HepG2 (cell line): ENCODE data around the gene C22orf39. TPM values are rescaled to one million over a fixed set of nuclear protein-coding genes. Genes with fewer than 3 reads are reported as not detected.

Experiments used
- ARID2 ChIP-seq: sonication (generic); formaldehyde crosslinking; IDR thresholded peaks from 2 replicates; pipeline ENCODE4 v1.8.1; 2022; ENCODE audit warnings: mild to moderate bottlenecking, missing genetic modification reagents, borderline replicate concordance
- ARNTL ChIP-seq: sonication (generic); formaldehyde crosslinking; IDR thresholded peaks from 2 replicates; pipeline ENCODE4 v1.4.0; 2020; ENCODE audit warnings: mild to moderate bottlenecking, missing genetic modification reagents
- EEA1 ChIP-seq: sonication (generic); formaldehyde crosslinking; IDR thresholded peaks from 2 replicates; pipeline ENCODE4 v1.5.1; 2020; ENCODE audit warnings: mild to moderate bottlenecking, missing genetic modification reagents, borderline replicate concordance
- FLYWCH1 ChIP-seq: sonication (generic); formaldehyde crosslinking; IDR thresholded peaks from 2 replicates; pipeline ENCODE4 v1.8.1; 2023; ENCODE audit warnings: mild to moderate bottlenecking, missing genetic modification reagents
- FOXP1 ChIP-seq, 2 experiments: fragments of 450-650 bp in 1 of 2; IDR thresholded peaks; 2 replicates each; pipeline ENCODE4 v1.6.1; 2017 to 2018; ENCODE audit warnings: antibody characterized with exemption in 1 of 2
- GATAD2A ChIP-seq: IDR thresholded peaks from 2 replicates; pipeline ENCODE4 v1.6.1; 2016
- KAT7 ChIP-seq: IDR thresholded peaks from 2 replicates; pipeline ENCODE4 v1.6.1; 2018; ENCODE audit warnings: borderline replicate concordance, missing compliant biosample characterization
- MEIS2 ChIP-seq: sonication (generic); formaldehyde crosslinking; IDR thresholded peaks from 2 replicates; pipeline ENCODE4 v1.9.0; 2021; ENCODE audit warnings: mild to moderate bottlenecking, missing genetic modification reagents
- PRMT3 ChIP-seq: sonication (generic); formaldehyde crosslinking; IDR thresholded peaks from 2 replicates; pipeline ENCODE4 v1.8.1; 2022; ENCODE audit warnings: low read depth, mild to moderate bottlenecking, moderate library complexity, missing genetic modification reagents, borderline replicate concordance
- SP1 ChIP-seq, 2 experiments: fragments of 450-650 bp in 1 of 2; sonication (generic) in 1 of 2; formaldehyde crosslinking in 1 of 2; IDR thresholded peaks; 2 replicates each; pipeline versions ENCODE4 v1.4.0 to v1.6.1; 2016 to 2020; ENCODE audit warnings: missing genetic modification reagents in 1 of 2
- TBX3 ChIP-seq: fragments of 450-650 bp; IDR thresholded peaks from 2 replicates; pipeline ENCODE4 v1.6.1; 2017; ENCODE audit warnings: antibody characterized with exemption, mild to moderate bottlenecking, inconsistent platforms, borderline replicate concordance
- TRAFD1 ChIP-seq: sonication (generic); formaldehyde crosslinking; IDR thresholded peaks from 2 replicates; pipeline ENCODE4 v1.5.1; 2020; ENCODE audit warnings: missing genetic modification reagents, mild to moderate bottlenecking, borderline replicate concordance
- U2AF1 ChIP-seq: fragments of 200-400 bp; formaldehyde crosslinking; optimal IDR thresholded peaks from 2 replicates; pipeline ENCODE3; 2017; ENCODE audit warnings: mild to moderate bottlenecking, low read depth, low read length
- ZNF446 ChIP-seq: sonication (generic); formaldehyde crosslinking; IDR thresholded peaks from 2 replicates; pipeline ENCODE4 v1.5.0; 2020; ENCODE audit warnings: mild to moderate bottlenecking, missing genetic modification reagents
- ZNF660 ChIP-seq: sonication (generic); formaldehyde crosslinking; IDR thresholded peaks from 2 replicates; pipeline ENCODE4 v1.5.1; 2020; ENCODE audit warnings: mild to moderate bottlenecking, low read depth, missing genetic modification reagents, borderline replicate concordance
- ZNF713 ChIP-seq: sonication (generic); formaldehyde crosslinking; IDR thresholded peaks from 2 replicates; pipeline ENCODE4 v1.4.0; 2020; ENCODE audit warnings: mild to moderate bottlenecking, missing genetic modification reagents
- polyA plus RNA-seq, 8 experiments: library from polyadenylated mRNA; depleted of rRNA in 3 of 8; stranded (reverse) in 7 of 8; unstranded in 1 of 8; fragments of >200 nt; fragmentation: Illumina TruSeq in 4 of 8; extraction: Trizol in 4 of 8; gene quantifications; 2 replicates each; pipeline versions ENCODE4 v1.2.1 to v1.2.3, GENCODE V29; 2011 to 2016; ENCODE audit warnings: low read depth in 4 of 8, missing spikeins in 1 of 8, mixed read lengths in 1 of 8; ENCODE audit not compliant: insufficient read depth in 1 of 8
- total RNA-seq, 5 experiments: library from RNA; depleted of rRNA; stranded (reverse); fragments of >200 nt; fragmentation: Illumina TruSeq; extraction: Trizol; gene quantifications; 2 replicates each; pipeline ENCODE4 v1.2.3, GENCODE V29; 2016; ENCODE audit warnings: low read depth in 1 of 5
- TF ChIP-seq, protein P1 (sequence below): sonication (generic); formaldehyde crosslinking; IDR thresholded peaks from 2 replicates; pipeline ENCODE4 v1.8.1; 2023; ENCODE audit warnings: mild to moderate bottlenecking, missing genetic modification reagents, borderline replicate concordance
- TF ChIP-seq, protein P2 (sequence below): sonication (generic); formaldehyde crosslinking; IDR thresholded peaks from 2 replicates; pipeline ENCODE4 v1.4.0; 2020; ENCODE audit warnings: missing genetic modification reagents
- TF ChIP-seq, protein P3 (sequence below): sonication (generic); formaldehyde crosslinking; IDR thresholded peaks from 2 replicates; pipeline ENCODE4 v1.5.1; 2020; ENCODE audit warnings: mild to moderate bottlenecking, missing genetic modification reagents, borderline replicate concordance

The C22orf39 gene
- total and polyA plus RNA-seq, 2 of the 13 experiments (the other 11 are each of a cell fraction or from before 2014, with no cell fraction given) = 23.4 to 26.4 TPM

DNA sequence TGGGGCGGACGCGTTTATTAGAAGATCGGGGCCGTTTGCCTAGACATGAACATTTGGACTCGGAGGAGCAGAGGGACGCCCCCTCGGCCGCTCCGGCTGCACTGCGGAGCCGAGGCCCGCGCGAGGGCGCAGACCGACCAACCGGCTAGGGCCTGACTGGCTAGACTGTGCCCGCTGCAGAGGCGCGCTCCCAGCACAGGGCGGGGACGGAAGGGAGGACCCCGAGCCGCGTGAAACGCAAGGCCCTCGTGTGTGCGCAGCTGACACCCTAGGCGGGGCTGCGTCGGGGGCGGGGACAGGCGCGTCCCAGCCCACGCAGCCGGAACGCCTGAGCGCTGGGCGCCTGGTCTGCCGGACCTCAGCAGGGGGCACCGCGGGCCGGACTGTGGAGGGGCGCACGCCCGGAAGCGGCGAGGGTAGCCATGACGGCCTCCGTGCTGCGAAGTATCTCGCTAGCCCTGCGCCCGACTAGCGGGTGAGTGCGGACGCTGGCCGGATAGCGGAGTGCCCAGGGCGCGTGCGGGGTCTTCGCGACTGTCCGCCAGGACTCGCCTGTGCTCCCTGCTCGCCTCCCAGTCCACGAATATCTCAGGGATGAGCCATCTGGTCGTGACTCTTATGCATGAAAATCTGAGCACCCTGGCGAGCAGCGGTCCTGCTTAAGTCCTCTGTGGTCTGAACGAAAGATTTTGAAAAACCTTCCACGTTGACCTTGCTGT is 15.2 kb downstream of the C22orf39 start, which contains the start of gene MRPL40 (continued):
- TF ChIP-seq ZNF713 (CRISPR knock-in tag) (no peak), MEIS2 (peak; percentile 92), GATAD2A (CRISPR knock-in tag) (peak; percentile 73), ZNF446 (CRISPR knock-in tag) (no peak), EEA1 (peak; percentile 94; the same call in 1 of the 2 replicates), FOXP1 (IDR thresholded peaks at IDR 0.05) (no peak), FOXP1 (CRISPR knock-in tag; IDR thresholded peaks at IDR 0.05) (peak; percentile 54), TBX3 (peak; percentile 71; the same call in 1 of the 2 replicates), U2AF1 (peak; percentile 88), SP1 (IDR thresholded peaks at IDR 0.05) (no peak), SP1 (CRISPR knock-in tag; IDR thresholded peaks at IDR 0.05) (peak; percentile 100), ZNF660 (CRISPR knock-in tag) (no peak), KAT7 (CRISPR knock-in tag) (peak; percentile 96), ARID2 (CRISPR knock-in tag) (peak; percentile 97), ARNTL (CRISPR knock-in tag) (peak; percentile 97), FLYWCH1 (CRISPR knock-in tag) (no peak), PRMT3 (CRISPR knock-in tag) (0 out of 2 replicates have a peak, but pooled peaks have one; percentile 57), TRAFD1 (CRISPR knock-in tag) (no peak)
- TF ChIP-seq, protein P1, sequence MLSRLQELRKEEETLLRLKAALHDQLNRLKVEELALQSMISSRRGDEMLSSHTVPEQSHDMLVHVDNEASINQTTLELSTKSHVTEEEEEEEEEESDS (CRISPR knock-in tag) = peak; percentile 90; the same call in 1 of the 2 replicates
- TF ChIP-seq, protein P2, sequence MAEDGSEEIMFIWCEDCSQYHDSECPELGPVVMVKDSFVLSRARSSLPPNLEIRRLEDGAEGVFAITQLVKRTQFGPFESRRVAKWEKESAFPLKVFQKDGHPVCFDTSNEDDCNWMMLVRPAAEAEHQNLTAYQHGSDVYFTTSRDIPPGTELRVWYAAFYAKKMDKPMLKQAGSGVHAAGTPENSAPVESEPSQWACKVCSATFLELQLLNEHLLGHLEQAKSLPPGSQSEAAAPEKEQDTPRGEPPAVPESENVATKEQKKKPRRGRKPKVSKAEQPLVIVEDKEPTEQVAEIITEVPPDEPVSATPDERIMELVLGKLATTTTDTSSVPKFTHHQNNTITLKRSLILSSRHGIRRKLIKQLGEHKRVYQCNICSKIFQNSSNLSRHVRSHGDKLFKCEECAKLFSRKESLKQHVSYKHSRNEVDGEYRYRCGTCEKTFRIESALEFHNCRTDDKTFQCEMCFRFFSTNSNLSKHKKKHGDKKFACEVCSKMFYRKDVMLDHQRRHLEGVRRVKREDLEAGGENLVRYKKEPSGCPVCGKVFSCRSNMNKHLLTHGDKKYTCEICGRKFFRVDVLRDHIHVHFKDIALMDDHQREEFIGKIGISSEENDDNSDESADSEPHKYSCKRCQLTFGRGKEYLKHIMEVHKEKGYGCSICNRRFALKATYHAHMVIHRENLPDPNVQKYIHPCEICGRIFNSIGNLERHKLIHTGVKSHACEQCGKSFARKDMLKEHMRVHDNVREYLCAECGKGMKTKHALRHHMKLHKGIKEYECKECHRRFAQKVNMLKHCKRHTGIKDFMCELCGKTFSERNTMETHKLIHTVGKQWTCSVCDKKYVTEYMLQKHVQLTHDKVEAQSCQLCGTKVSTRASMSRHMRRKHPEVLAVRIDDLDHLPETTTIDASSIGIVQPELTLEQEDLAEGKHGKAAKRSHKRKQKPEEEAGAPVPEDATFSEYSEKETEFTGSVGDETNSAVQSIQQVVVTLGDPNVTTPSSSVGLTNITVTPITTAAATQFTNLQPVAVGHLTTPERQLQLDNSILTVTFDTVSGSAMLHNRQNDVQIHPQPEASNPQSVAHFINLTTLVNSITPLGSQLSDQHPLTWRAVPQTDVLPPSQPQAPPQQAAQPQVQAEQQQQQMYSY (CRISPR knock-in tag) = 0 out of 2 replicates have a peak, but pooled peaks have one; percentile 64
- TF ChIP-seq, protein P3, sequence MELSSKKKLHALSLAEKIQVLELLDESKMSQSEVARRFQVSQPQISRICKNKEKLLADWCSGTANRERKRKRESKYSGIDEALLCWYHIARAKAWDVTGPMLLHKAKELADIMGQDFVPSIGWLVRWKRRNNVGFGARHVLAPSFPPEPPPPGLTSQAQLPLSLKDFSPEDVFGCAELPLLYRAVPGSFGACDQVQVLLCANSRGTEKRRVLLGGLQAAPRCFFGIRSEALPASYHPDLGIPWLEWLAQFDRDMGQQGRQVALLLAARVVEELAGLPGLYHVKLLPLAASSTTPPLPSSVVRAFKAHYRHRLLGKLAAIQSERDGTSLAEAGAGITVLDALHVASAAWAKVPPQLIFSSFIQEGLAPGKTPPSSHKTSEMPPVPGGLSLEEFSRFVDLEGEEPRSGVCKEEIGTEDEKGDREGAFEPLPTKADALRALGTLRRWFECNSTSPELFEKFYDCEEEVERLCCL (CRISPR knock-in tag) = peak; percentile 51; the same call in 1 of the 2 replicates
